Measurements from ENCODE around the gene KRT71. TPM values are rescaled to one million over a fixed set of nuclear protein-coding genes. Genes with fewer than 3 reads are reported as not detected.
"Not testable (repeated sequence)": the region's sequence is repeated elsewhere in the genome, so short reads cannot be mapped to it uniquely, and the experiment has no call there.

The KRT71 gene
- total RNA-seq, 1 experiment from 2014 or later = not detected

GRCh38 chr12:52598966-52599365 lies 46.0 kb upstream of the KRT71 start:
- ATAC-seq (no peak), DNase-seq (no peak)
- ChIA-PET POLR2A (ENCODE audit: unreplicated experiment) (no interaction called here), CTCF (no interaction called here)
- H3K36me3 ChIP-seq (ENCODE audit: low read depth, low read length) = no peaks in the 10 kb centered on the region
- H3K9me3 ChIP-seq (ENCODE audit: low read length) = no peaks in the 10 kb centered on the region
- no peak for TF ChIP-seq EZH2phosphoT487 (IDR thresholded peaks at IDR 0.05; ENCODE audit: borderline replicate concordance, low read length)
- no peak for TF ChIP-seq EZH2 (IDR thresholded peaks at IDR 0.05; ENCODE audit: low read length, unreplicated experiment)
- TF ChIP-seq, protein P1, sequence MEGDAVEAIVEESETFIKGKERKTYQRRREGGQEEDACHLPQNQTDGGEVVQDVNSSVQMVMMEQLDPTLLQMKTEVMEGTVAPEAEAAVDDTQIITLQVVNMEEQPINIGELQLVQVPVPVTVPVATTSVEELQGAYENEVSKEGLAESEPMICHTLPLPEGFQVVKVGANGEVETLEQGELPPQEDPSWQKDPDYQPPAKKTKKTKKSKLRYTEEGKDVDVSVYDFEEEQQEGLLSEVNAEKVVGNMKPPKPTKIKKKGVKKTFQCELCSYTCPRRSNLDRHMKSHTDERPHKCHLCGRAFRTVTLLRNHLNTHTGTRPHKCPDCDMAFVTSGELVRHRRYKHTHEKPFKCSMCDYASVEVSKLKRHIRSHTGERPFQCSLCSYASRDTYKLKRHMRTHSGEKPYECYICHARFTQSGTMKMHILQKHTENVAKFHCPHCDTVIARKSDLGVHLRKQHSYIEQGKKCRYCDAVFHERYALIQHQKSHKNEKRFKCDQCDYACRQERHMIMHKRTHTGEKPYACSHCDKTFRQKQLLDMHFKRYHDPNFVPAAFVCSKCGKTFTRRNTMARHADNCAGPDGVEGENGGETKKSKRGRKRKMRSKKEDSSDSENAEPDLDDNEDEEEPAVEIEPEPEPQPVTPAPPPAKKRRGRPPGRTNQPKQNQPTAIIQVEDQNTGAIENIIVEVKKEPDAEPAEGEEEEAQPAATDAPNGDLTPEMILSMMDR (conservative IDR thresholded peaks at IDR 0.05; ENCODE audit: low read depth, low read length) = no peak
- H3K79me2 ChIP-seq (ENCODE audit: low read length) = no peaks in the 10 kb centered on the region
- peaks cover 28% of the 10 kb centered on the region for H3K27me3 ChIP-seq (ENCODE audit: low read length)
- no peak overlapping the region for H3K4me2 ChIP-seq (ENCODE audit: low read length)
- no peak overlapping the region for H3K9ac ChIP-seq (ENCODE audit: low read length)
- no peaks in the 10 kb centered on the region for H4K20me1 ChIP-seq (ENCODE audit: low read length)
- H3K27ac ChIP-seq (ENCODE audit: low read length) = no peak overlapping the region
- no peak overlapping the region for H2AFZ ChIP-seq (ENCODE audit: low read length)
- H3K4me3 ChIP-seq (ENCODE audit: low read length) = no peak overlapping the region
- no peaks in the 10 kb centered on the region; the same call in 1 of the 2 replicates for H3K4me1 ChIP-seq (ENCODE audit: insufficient read depth, low read length)
- no TSS peak for BruUV-seq (replicated peaks)
- intact Hi-C loops (cut with micrococcal nuclease) = no loop called here
- H3K9me2 ChIP-seq (replicated peaks; ENCODE audit: low read length) = no peaks in the 10 kb centered on the region
- no peaks in the 10 kb centered on the region for H3F3A ChIP-seq (ENCODE audit: low read length, unreplicated experiment)

DNA sequence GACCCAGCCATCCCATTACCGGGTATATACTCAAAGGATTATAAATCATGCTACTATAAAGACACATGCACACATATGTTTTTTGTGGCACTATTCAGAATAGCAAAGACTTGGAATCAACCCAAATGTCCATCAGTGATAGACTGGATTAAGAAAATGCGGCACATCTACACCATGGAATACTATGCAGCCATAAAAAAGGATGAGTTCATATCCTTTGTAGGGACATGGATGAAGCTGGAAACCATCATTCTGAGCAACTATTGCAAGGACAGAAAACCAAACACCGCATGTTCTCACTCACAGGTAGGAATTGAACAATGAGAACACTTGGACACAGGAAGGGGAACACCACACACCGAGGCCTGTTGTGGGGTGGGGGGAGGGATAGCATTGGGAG lies 41.3 kb upstream of the KRT71 start:
- DNase-seq; H3K4me3 ChIP-seq (ENCODE audit: low read length); H3K4me2 ChIP-seq (ENCODE audit: low read length); H3K36me3 ChIP-seq (ENCODE audit: low read depth, low read length); H3K9ac ChIP-seq (ENCODE audit: low read length); BruUV-seq (replicated peaks); H3K4me1 ChIP-seq (ENCODE audit: insufficient read depth, low read length); POLR2A ChIA-PET (ENCODE audit: unreplicated experiment); intact Hi-C loops (cut with micrococcal nuclease); H3K79me2 ChIP-seq (ENCODE audit: low read length); H4K20me1 ChIP-seq (ENCODE audit: low read length); H3K9me3 ChIP-seq (ENCODE audit: low read length); H3F3A ChIP-seq (ENCODE audit: low read length, unreplicated experiment); ATAC-seq; H3K27ac ChIP-seq (ENCODE audit: low read length); CTCF ChIA-PET; H2AFZ ChIP-seq (ENCODE audit: low read length); H3K9me2 ChIP-seq (replicated peaks; ENCODE audit: low read length): not testable (repeated sequence)
- H3K27me3 ChIP-seq (ENCODE audit: low read length) = peaks cover 17% of the 10 kb centered on the region

DNA sequence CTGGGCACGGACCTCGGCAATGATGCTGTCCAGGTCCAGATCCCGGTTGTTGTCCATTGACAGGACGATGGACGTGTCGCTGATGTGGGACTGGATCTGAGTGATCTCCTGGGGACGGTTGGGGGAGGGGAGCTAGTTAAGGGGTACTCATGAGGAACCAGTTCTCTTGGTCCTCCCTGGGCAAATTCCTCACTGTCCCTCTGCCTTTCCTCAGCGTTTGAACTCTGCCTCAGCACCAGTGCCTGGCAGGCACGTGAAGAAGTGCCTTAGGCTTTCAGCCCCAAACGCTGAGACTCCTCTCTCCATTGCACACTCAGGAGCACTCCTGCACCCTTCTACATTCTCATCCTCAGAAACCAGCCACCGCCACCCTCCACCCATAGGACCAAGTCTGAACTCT lies 38.6 kb upstream of the KRT71 start:
- Histone ChIP-seq H3K27ac (ENCODE audit: low read length) (no peak overlapping the region), H3K36me3 (ENCODE audit: low read depth, low read length) (no peaks in the 10 kb centered on the region), H3K4me2 (ENCODE audit: low read length) (no peak overlapping the region), H3K27me3 (ENCODE audit: low read length) (0 out of 2 replicates have a peak, but pooled peaks cover 4% of the 10 kb centered on the region), H3K4me3 (ENCODE audit: low read length) (no peak overlapping the region), H3K9ac (ENCODE audit: low read length) (no peak overlapping the region), H3K79me2 (ENCODE audit: low read length) (no peaks in the 10 kb centered on the region), H2AFZ (ENCODE audit: low read length) (no peak overlapping the region), H3K9me3 (ENCODE audit: low read length) (no peaks in the 10 kb centered on the region), H3F3A (ENCODE audit: low read length, unreplicated experiment) (no peaks in the 10 kb centered on the region), H3K9me2 (replicated peaks; ENCODE audit: low read length) (no peaks in the 10 kb centered on the region), H3K4me1 (ENCODE audit: insufficient read depth, low read length) (no peaks in the 10 kb centered on the region), H4K20me1 (ENCODE audit: low read length) (no peaks in the 10 kb centered on the region)
- POLR2A ChIA-PET (ENCODE audit: unreplicated experiment) = no interaction called here
- CTCF ChIA-PET = no interaction called here
- intact Hi-C loops (cut with micrococcal nuclease) = no loop called here
- no TSS peak for BruUV-seq (replicated peaks)
- no peak for TF ChIP-seq EZH2 (IDR thresholded peaks at IDR 0.05; ENCODE audit: low read length, unreplicated experiment)
- no peak for TF ChIP-seq EZH2phosphoT487 (IDR thresholded peaks at IDR 0.05; ENCODE audit: borderline replicate concordance, low read length)
- TF ChIP-seq, protein P1 (conservative IDR thresholded peaks at IDR 0.05; ENCODE audit: low read depth, low read length) = no peak
- ATAC-seq (no peak), DNase-seq (no peak)
